Hepatocyte (in vitro differentiated cells): ENCODE results near the gene SPATA21. TPM values are rescaled to one million over a fixed set of nuclear protein-coding genes. Genes with fewer than 3 reads are reported as not detected.
A peak's percentile ranks its signal among the peaks of the same experiment; 100 is the strongest.

Experiments used
- DNase-seq: peaks from one replicate; pipeline ENCODE4 v3.0.0-alpha.2; 2016; ENCODE audit warnings: low spot score
- H2AFZ ChIP-seq: fragments of 200-600 bp; sonication (generic); 2 replicates; pipeline ENCODE4 v1.6.0; 2016; ENCODE audit warnings: antibody characterized with exemption, mild to moderate bottlenecking
- H3K27ac ChIP-seq: fragments of 200-600 bp; sonication (generic); 2 replicates; pipeline ENCODE4 v1.5.1; 2016; ENCODE audit warnings: mild to moderate bottlenecking
- H3K27me3 ChIP-seq: fragments of 200-600 bp; sonication (generic); 2 replicates; pipeline ENCODE4 v1.6.1; 2016
- H3K36me3 ChIP-seq: fragments of 200-600 bp; sonication (generic); replicated peaks from 2 replicates; pipeline ENCODE4 v1.5.1; 2016; ENCODE audit warnings: low read depth; ENCODE audit not compliant: insufficient read depth
- H3K4me1 ChIP-seq: fragments of 200-600 bp; sonication (generic); 2 replicates; pipeline ENCODE4 v1.5.1; 2016; ENCODE audit warnings: mild to moderate bottlenecking, moderate library complexity; ENCODE audit not compliant: insufficient read depth
- H3K4me2 ChIP-seq: fragments of 200-600 bp; sonication (generic); 2 replicates; pipeline ENCODE4 v1.6.0; 2016
- H3K4me3 ChIP-seq: fragments of 200-600 bp; sonication (generic); 2 replicates; pipeline ENCODE4 v1.5.1; 2016; ENCODE audit warnings: mild to moderate bottlenecking
- H3K79me2 ChIP-seq: fragments of 200-600 bp; sonication (generic); 2 replicates; pipeline ENCODE4 v1.6.0; 2017; ENCODE audit warnings: mild to moderate bottlenecking
- H3K9me2 ChIP-seq: fragments of 200-600 bp; sonication (generic); replicated peaks from 2 replicates; pipeline ENCODE4 v1.6.0; 2017; ENCODE audit warnings: mild to moderate bottlenecking; ENCODE audit not compliant: insufficient read depth
- H3K9me3 ChIP-seq: fragments of 200-600 bp; sonication (generic); 2 replicates; pipeline ENCODE4 v1.5.1; 2016; ENCODE audit warnings: low read depth, mild to moderate bottlenecking
- H4K20me1 ChIP-seq: fragments of 200-600 bp; sonication (generic); 2 replicates; pipeline ENCODE4 v1.6.0; 2016; ENCODE audit warnings: mild to moderate bottlenecking; ENCODE audit not compliant: insufficient read depth, poor library complexity, severe bottlenecking
- EZH2 ChIP-seq: fragments of 200-600 bp; sonication (generic); IDR thresholded peaks from 2 replicates; pipeline ENCODE4 v1.6.1; 2016; ENCODE audit warnings: antibody characterized with exemption, mild to moderate bottlenecking, borderline replicate concordance
- EZH2phosphoT487 ChIP-seq: fragments of 200-600 bp; sonication (generic); IDR thresholded peaks from one replicate; pipeline ENCODE4 v1.6.1; 2018; ENCODE audit warnings: antibody characterized with exemption, mild to moderate bottlenecking, low read depth, moderate library complexity; ENCODE audit not compliant: unreplicated experiment, severe bottlenecking
- WGBS: methylation state at CpG from one replicate; pipeline ENCODE4 v1.1.6; 2016; ENCODE audit warnings: low lambda C conversion rate; ENCODE audit errors: missing lambda C conversion rate; 5-methylcytosine and 5-hydroxymethylcytosine counted together
- polyA plus RNA-seq: library from polyadenylated mRNA; unstranded; fragments of >200 nt; fragmentation: Nextera tagmentation; extraction: Ambion mirVana; gene quantifications from 2 replicates; pipeline ENCODE4 v1.2.1, GENCODE V29; 2016
- total RNA-seq: library from RNA; depleted of rRNA; stranded (reverse); fragments of >200 nt; gene quantifications from 2 replicates; pipeline ENCODE4 v1.2.3, GENCODE V29; 2014
- TF ChIP-seq, protein P1 (sequence below): fragments of 200-600 bp; sonication (generic); IDR thresholded peaks from 2 replicates; pipeline ENCODE4 v1.5.1; 2016; ENCODE audit warnings: antibody characterized with exemption, mild to moderate bottlenecking; ENCODE audit not compliant: poor library complexity

Gene SPATA21
- total and polyA plus RNA-seq, 2 experiments from 2014 or later: 0.30 to 0.92 TPM

DNA sequence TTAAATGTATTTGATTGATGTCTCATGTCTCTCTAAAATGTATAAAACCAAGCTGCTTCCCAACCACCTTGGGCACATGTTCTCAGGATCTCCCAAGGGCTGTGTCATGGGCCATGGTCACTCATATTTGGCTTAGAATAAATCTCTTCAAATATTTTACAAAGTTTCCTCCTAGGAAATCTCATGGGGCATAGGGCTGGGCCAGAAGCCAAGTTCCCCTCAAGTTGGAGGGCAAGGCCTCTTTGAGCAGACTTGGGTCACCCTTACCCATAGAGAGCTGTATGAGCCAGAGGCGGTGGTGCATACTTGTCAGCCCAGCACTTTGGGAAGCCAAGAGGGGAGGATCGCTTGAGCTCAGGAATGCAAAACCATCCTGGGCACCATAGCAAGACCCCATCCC lies 82.6 kb downstream of the SPATA21 start:
- peaks cover 16% of the 10 kb centered on the region for H3K4me1 ChIP-seq

DNA sequence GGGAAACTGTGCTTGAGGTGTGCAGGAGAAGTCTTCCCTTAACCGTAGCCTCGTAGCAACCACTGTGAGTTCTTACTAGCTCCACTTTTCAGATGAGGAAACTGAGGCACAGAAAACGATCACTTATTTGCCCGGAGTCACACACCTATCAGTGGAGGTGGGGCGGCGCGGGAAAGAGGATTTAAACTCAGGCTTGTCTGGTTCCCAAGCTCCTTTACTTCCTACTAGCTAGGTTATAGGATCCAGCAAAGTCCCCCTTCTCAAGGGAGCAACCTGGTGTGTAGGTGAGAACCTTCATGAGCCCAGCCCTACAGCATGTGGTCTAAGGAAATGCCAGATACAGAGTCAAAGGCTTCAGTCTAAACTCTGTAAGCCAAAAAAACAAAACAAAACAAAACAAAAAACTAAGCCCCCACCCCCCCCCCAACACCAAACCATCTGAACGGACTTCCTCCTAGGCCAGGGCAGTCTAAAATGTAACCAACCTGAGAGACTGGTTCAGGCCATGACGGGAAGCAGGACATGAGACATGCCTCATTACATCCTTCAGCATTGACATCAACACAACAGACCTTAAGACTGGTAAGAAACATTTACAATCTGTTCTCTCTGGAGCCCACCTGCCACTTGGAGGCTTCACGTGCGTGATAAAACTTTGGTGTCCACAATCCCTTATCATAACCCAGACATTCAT lies 84.2 kb downstream of the SPATA21 start:
- no peaks in the 10 kb centered on the region for H3K9me3 ChIP-seq
- peaks cover 33% of the 10 kb centered on the region for H4K20me1 ChIP-seq
- peaks cover 42% of the 10 kb centered on the region for H3K79me2 ChIP-seq
- 69% methylated on average over 11 of the region's 11 CpGs for WGBS
- H3K36me3 ChIP-seq: no peaks in the 10 kb centered on the region
- peak overlapping the region; percentile 92 for H2AFZ ChIP-seq
- no peak overlapping the region for H3K4me3 ChIP-seq
- H3K27me3 ChIP-seq: no peaks in the 10 kb centered on the region
- H3K4me1 ChIP-seq: peaks cover 24% of the 10 kb centered on the region
- no peaks in the 10 kb centered on the region for H3K9me2 ChIP-seq
- no peak for TF ChIP-seq EZH2
- TF ChIP-seq EZH2phosphoT487: no peak
- TF ChIP-seq, protein P1, sequence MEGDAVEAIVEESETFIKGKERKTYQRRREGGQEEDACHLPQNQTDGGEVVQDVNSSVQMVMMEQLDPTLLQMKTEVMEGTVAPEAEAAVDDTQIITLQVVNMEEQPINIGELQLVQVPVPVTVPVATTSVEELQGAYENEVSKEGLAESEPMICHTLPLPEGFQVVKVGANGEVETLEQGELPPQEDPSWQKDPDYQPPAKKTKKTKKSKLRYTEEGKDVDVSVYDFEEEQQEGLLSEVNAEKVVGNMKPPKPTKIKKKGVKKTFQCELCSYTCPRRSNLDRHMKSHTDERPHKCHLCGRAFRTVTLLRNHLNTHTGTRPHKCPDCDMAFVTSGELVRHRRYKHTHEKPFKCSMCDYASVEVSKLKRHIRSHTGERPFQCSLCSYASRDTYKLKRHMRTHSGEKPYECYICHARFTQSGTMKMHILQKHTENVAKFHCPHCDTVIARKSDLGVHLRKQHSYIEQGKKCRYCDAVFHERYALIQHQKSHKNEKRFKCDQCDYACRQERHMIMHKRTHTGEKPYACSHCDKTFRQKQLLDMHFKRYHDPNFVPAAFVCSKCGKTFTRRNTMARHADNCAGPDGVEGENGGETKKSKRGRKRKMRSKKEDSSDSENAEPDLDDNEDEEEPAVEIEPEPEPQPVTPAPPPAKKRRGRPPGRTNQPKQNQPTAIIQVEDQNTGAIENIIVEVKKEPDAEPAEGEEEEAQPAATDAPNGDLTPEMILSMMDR: no peak
- DNase-seq: peak; percentile 11
- H3K4me2 ChIP-seq: peak overlapping the region; percentile 84
- H3K27ac ChIP-seq: peak overlapping the region; percentile 93

More for the DNA sequence above, 82.6 kb downstream of the SPATA21 start:
- WGBS: 88% methylated on average over 2 of the region's 2 CpGs
- Histone ChIP-seq H3K27me3 (no peaks in the 10 kb centered on the region), H2AFZ (no peak overlapping the region), H3K9me3 (no peaks in the 10 kb centered on the region), H4K20me1 (peaks cover 17% of the 10 kb centered on the region), H3K36me3 (no peaks in the 10 kb centered on the region), H3K27ac (no peak overlapping the region), H3K4me3 (no peak overlapping the region), H3K79me2 (peaks cover 26% of the 10 kb centered on the region), H3K9me2 (no peaks in the 10 kb centered on the region), H3K4me2 (no peak overlapping the region)
- DNase-seq: no peak
- TF ChIP-seq EZH2 (no peak), EZH2phosphoT487 (no peak)
- TF ChIP-seq, protein P1: no peak

DNA sequence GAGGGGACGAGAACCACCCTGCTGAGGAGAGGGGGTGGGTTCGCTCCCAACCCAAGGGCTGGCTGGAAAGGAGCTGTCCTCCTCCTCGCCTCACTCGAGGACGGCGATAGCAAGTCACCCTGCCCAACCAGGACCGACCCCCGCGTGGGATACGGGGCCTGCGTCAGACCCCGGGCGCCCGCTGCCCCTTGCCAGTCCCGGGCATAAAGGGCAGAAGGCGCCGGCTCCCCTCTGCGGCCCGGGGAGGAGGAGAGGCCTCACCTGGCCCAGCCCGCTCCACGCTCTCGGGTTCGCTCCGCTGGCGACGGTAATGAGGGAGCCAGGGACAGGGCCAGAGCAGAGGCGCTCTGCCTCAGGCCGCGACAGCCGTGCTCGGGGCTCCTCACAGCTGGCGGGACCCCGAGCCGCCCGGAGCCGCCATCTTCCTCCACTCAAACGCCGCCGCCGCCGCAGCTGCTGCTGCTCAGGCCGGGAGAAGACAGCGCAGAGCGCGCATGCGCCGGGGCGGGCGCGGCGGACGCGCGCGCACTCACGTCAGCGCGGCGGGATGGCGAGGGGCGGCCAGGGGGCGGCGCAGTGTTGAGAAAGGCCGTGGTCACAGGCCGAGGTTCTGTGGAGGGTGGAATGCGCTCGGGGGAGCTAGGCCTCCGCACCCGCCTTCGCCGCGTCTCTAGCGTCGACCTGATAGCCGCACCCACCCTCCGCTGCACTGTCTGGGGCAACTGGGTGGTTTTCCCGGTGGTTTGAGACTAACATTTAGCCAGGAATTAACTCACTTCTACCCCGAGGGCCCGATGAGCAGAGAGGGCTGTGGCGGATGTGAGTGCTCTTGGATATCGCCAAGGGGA lies 85.0 kb downstream of the SPATA21 start, which contains the start of gene FBXO42:
Gene FBXO42, minus strand, starts transcription at position 487 of the 848 bp plus-strand sequence. CDS start 37,062 bp downstream, outside the sequence.
- H3K4me3 ChIP-seq: peak within 1 kb of the TSS; percentile 81

More for the DNA sequence above, 85.0 kb downstream of the SPATA21 start, which contains the start of gene FBXO42:
- peak within 1 kb of the TSS; percentile 92 for H2AFZ ChIP-seq
- H3K9me2 ChIP-seq: no peaks in the 10 kb centered on the region
- H3K9me3 ChIP-seq: no peaks in the 10 kb centered on the region
- peak within 1 kb of the TSS; percentile 84 for H3K4me2 ChIP-seq
- H3K4me1 ChIP-seq: peaks cover 24% of the 10 kb centered on the region
- no peaks in the 10 kb centered on the region for H3K36me3 ChIP-seq
- peak within 1 kb of the TSS; percentile 93 for H3K27ac ChIP-seq
- peaks cover 50% of the 10 kb centered on the region for H3K79me2 ChIP-seq
- TF ChIP-seq, protein P1: peak; percentile 44
- TF ChIP-seq EZH2phosphoT487 (no peak), EZH2 (no peak)
- DNase-seq: peak; percentile 97
- no peaks in the 10 kb centered on the region for H3K27me3 ChIP-seq
- 2% methylated on average over 72 of the region's 81 CpGs for WGBS
- H4K20me1 ChIP-seq: peaks cover 38% of the 10 kb centered on the region
